Omental fat pad (tissue), 4 donors: Measurements from ENCODE around the gene BCDIN3D. TPM values are rescaled to one million over a fixed set of nuclear protein-coding genes. Genes with fewer than 3 reads are reported as not detected.

Experiments
- ATAC-seq: fragments of 150-250 bp; one replicate; pipeline ENCODE4 v1.9.1; 2016; ENCODE audit warnings: mild to moderate bottlenecking, moderate library complexity; ENCODE audit not compliant: low FRiP score
- DNase-seq: peaks from one replicate; pipeline ENCODE4 v3.0.0-alpha.2; 2019; ENCODE audit warnings: low spot score
- total RNA-seq, 4 donors: library from RNA; depleted of rRNA; stranded (reverse); fragments of >200 nt; gene quantifications; one replicate each; pipeline ENCODE4 v1.1.0, GENCODE V29; 2016
- TF ChIP-seq, protein P1 (sequence below), 3 donors: fragments of 450-650 bp; IDR thresholded peaks; one replicate each; pipeline ENCODE4 v1.5.1; 2016 to 2017; ENCODE audit warnings: antibody characterized with exemption in 3 of 3, mild to moderate bottlenecking in 3 of 3, moderate library complexity in 2 of 3

The BCDIN3D gene
- total RNA-seq, 4 donors from 2014 or later = 1.9 to 3.5 (median 2.8) TPM

DNA sequence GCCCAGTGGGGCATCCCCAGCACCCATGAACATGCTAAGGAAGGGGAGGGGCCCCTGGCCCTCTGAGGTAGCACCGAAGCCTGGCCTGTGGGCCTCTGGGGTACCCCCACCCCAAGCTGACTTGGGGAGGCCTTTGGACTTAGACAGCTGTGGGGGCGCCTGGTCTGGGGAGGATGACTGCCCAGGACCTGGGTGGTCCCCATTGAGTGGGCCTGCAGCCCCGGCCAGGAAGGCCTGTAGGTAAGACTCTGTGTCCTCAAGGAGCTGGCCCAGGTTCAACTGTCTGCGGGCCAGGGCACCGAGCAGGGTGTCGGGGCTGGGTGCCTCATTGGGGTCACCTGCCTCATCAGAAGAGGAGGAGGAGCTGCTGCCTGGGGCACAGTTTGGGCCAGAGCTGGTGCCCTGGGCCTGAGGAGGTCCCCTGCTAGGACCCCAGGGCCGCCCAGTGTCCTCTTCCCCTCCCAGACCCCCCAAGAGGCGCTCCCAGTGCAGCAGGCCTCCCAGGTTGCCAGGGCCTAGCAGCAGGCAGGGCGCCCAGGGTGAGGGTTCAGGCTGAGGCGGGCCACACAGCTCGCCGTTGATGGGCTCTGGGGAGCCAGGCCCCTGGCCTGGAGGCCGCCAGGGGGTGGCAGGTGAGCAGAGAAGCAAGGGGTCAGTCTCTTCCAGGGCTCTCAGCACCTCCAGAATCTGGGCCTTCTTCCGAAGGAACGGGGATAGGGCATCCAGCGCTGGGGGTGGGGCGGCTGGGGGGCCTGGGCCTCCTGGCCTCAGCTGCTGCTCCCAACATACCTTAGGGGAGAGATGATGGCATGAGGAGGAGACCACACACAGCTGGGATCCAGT, 46.1 kb downstream of the BCDIN3D start:
- DNase-seq (no peak), ATAC-seq (no peak)
- TF ChIP-seq, protein P1, sequence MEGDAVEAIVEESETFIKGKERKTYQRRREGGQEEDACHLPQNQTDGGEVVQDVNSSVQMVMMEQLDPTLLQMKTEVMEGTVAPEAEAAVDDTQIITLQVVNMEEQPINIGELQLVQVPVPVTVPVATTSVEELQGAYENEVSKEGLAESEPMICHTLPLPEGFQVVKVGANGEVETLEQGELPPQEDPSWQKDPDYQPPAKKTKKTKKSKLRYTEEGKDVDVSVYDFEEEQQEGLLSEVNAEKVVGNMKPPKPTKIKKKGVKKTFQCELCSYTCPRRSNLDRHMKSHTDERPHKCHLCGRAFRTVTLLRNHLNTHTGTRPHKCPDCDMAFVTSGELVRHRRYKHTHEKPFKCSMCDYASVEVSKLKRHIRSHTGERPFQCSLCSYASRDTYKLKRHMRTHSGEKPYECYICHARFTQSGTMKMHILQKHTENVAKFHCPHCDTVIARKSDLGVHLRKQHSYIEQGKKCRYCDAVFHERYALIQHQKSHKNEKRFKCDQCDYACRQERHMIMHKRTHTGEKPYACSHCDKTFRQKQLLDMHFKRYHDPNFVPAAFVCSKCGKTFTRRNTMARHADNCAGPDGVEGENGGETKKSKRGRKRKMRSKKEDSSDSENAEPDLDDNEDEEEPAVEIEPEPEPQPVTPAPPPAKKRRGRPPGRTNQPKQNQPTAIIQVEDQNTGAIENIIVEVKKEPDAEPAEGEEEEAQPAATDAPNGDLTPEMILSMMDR (IDR thresholded peaks at IDR 0.05) = no peak

DNA sequence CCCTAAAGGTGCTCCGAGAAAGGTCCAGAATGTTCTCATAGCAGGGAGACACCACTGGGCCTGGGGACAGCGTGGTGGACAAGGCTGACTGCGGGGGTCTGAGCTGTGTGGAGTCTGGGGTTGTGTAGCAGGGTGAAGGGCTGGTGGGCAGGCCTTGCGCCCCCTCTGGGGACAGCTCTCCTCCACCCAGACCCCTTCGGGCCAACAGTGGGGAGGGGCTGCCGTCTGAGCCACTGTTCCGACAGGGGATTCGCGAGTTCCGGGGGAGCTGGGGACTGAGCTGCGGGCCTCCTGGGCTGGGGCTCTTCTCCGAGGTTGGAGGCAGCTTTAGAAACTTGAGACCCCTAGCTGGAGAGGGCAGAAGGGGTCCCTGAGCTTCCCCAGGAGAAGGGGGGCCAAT, 46.8 kb downstream of the BCDIN3D start:
- ATAC-seq = no peak
- DNase-seq = no peak
- TF ChIP-seq, protein P1 (IDR thresholded peaks at IDR 0.05) = no peak

DNA sequence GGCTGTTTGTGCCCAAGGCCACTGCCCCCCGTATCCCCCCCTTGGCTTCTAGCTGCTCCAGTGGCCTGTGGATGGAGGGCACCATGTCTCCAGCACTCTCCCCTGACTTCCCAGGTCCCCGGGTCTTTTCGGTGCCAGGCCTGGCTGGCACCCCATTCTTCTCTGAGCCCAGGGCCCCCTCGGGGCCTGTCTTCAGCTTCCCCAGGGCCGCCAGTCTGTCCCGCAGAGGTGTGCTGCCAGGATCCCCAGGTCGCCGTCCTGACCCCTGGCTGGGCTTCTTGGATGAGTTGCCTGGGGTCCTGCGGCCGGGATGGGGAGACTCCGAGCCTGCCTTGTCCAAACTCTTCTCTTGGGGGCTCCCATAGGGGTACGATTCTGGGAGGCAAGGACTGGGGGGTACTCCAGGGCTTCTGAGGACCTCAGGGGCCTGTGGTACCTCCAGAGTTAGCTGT, 47.2 kb downstream of the BCDIN3D start:
- DNase-seq = no peak
- ATAC-seq = no peak
- TF ChIP-seq, protein P1 (IDR thresholded peaks at IDR 0.05) = no peak

DNA sequence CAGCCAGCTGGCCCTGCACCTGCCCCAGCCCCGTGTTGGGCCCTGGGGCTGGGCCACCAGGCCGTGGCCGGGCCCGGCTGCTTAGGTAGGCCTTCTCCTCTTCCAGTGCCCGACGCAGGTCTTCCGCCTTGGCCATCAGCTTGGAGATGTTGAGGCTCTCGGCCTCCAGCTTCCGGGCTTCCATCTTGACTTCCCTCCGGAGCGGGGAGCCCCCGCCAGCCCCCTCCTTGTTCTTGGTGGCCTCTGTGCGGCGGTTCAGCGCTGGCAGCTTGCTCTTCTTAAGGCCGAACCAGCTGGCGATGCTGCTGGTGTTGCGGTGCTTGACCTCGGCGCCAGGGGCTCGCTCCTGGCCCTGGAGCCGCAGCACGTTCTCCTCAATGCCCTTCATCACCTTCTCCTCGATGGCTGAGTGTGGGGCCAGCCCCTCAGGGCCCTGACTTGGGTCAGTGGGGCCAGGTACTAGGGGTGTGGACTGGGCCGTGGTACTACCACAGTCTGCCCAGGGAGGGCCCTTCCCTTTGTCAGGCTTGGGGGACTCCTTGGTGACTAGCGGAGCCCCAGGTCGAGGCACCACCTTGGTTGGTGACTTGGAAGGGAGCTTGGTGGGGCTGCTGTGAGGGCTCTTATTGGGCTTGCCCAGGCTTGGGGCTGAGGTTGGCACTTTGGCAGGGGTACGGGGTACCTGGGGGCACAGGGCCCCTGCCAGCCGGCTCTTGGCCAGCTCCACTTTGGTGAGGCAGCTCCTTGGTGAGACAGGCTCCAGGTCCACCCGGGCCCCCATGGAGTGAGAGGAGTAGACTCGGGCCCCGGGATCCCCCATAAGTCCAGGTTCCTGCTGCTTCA, 47.9 kb downstream of the BCDIN3D start:
- DNase-seq = no peak
- TF ChIP-seq, protein P1 (IDR thresholded peaks at IDR 0.05) = no peak

DNA sequence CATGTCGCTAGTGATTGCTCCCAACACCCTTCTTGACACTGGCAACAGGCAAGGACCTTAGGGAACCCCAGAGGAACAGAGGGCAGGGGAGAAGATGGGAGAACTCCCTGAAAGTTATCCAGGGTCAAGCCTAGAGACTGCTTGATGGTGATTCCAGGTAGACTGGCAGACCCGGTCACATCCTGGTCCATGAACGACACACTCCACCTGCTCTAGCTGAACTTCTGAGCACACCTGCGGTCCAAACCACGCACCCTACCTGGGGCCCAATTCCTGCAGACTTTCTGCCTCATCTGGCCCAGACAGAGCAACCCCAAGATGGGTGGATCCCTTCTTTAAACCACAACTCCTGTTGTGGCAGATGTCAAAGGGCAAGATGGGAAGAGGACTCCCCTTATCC, 48.9 kb downstream of the BCDIN3D start:
- TF ChIP-seq, protein P1 (IDR thresholded peaks at IDR 0.05) = no peak
- ATAC-seq (no peak), DNase-seq (no peak)

More for the DNA sequence above, 47.9 kb downstream of the BCDIN3D start:
- ATAC-seq = no peak

DNA sequence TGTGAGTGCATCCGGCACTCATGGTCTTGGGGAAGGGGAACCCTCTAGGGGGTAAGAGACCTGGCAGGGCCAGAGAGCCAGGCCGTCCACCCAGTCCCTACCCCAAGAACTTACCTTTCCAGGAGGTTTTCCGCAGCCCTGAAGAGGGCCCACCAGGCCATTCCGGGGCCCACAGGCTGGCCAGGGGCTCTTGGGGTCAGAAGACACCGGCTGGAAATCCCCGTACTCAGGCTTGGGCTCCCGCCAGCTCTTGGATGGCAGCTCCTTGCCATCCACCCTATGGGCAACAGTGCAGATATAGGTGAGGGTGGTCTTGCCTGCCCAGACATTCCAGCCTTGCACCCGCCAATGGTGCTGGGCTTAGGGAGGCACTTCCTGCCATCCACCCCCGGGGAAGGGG, 49.3 kb downstream of the BCDIN3D start:
- ATAC-seq (no peak), DNase-seq (no peak)
- TF ChIP-seq, protein P1 (IDR thresholded peaks at IDR 0.05) = no peak
